ENCODE results near the gene ITGA2.

ITGA2 gene

GRCh38 chr5:53022930-53023511 lies 33.9 kb downstream of the ITGA2 start:
- no peaks in the 10 kb centered on the region for H3K27me3 ChIP-seq (ENCODE audit: insufficient read depth, low read length)
- H3K9ac ChIP-seq (ENCODE audit: low read depth, low read length) = no peak overlapping the region
- no peak overlapping the region for H3K4me3 ChIP-seq (ENCODE audit: low read length)
- WGBS = 91% methylated on average over 6 of the region's 6 CpGs
- no peaks in the 10 kb centered on the region for H3K9me3 ChIP-seq (ENCODE audit: insufficient read depth, low read depth, low read length)
- H3K4me1 ChIP-seq (ENCODE audit: insufficient read depth, low read length) = no peaks in the 10 kb centered on the region
- no peak overlapping the region for H3K27ac ChIP-seq (ENCODE audit: low read depth, low read length)
- H3K36me3 ChIP-seq (ENCODE audit: insufficient read depth, low read length) = no peaks in the 10 kb centered on the region

GRCh38 chr5:53023969-53024368 lies 34.8 kb downstream of the ITGA2 start:
- Histone ChIP-seq H3K4me1 (ENCODE audit: insufficient read depth, low read length) (no peaks in the 10 kb centered on the region), H3K27me3 (ENCODE audit: insufficient read depth, low read length) (no peaks in the 10 kb centered on the region), H3K9me3 (ENCODE audit: insufficient read depth, low read depth, low read length) (no peaks in the 10 kb centered on the region), H3K4me3 (ENCODE audit: low read length) (no peak overlapping the region), H3K9ac (ENCODE audit: low read depth, low read length) (no peak overlapping the region), H3K27ac (ENCODE audit: low read depth, low read length) (no peak overlapping the region), H3K36me3 (ENCODE audit: insufficient read depth, low read length) (no peaks in the 10 kb centered on the region)
- 97% methylated on average over 1 of the region's 2 CpGs for WGBS

- H3K9me3 ChIP-seq (ENCODE audit: insufficient read depth, low read depth, low read length) = no peaks in the 10 kb centered on the region
- H3K4me1 ChIP-seq (ENCODE audit: insufficient read depth, low read length) = no peaks in the 10 kb centered on the region
These were observed 35.4 kb downstream of the ITGA2 start for GRCh38 chr5:53024535-53024934.

GRCh38 chr5:53025487-53025886 lies 36.3 kb downstream of the ITGA2 start:
- Histone ChIP-seq H3K9me3 (ENCODE audit: insufficient read depth, low read depth, low read length) (no peaks in the 10 kb centered on the region), H3K27ac (ENCODE audit: low read depth, low read length) (no peak overlapping the region), H3K4me3 (ENCODE audit: low read length) (no peak overlapping the region), H3K27me3 (ENCODE audit: insufficient read depth, low read length) (no peaks in the 10 kb centered on the region), H3K4me1 (ENCODE audit: insufficient read depth, low read length) (no peaks in the 10 kb centered on the region), H3K9ac (ENCODE audit: low read depth, low read length) (no peak overlapping the region), H3K36me3 (ENCODE audit: insufficient read depth, low read length) (no peaks in the 10 kb centered on the region)
- 88% methylated on average over 4 of the region's 5 CpGs for WGBS

More at GRCh38 chr5:53024535-53024934, 35.4 kb downstream of the ITGA2 start:
- Histone ChIP-seq H3K27ac (ENCODE audit: low read depth, low read length) (no peak overlapping the region), H3K27me3 (ENCODE audit: insufficient read depth, low read length) (no peaks in the 10 kb centered on the region), H3K36me3 (ENCODE audit: insufficient read depth, low read length) (no peaks in the 10 kb centered on the region), H3K4me3 (ENCODE audit: low read length) (no peak overlapping the region), H3K9ac (ENCODE audit: low read depth, low read length) (no peak overlapping the region)
- 93% methylated on average over 4 of the region's 4 CpGs for WGBS

- Histone ChIP-seq H3K36me3 (ENCODE audit: insufficient read depth, low read length) (no peaks in the 10 kb centered on the region), H3K4me1 (ENCODE audit: insufficient read depth, low read length) (no peaks in the 10 kb centered on the region), H3K9ac (ENCODE audit: low read depth, low read length) (no peak overlapping the region), H3K9me3 (ENCODE audit: insufficient read depth, low read depth, low read length) (no peaks in the 10 kb centered on the region), H3K27ac (ENCODE audit: low read depth, low read length) (no peak overlapping the region), H3K27me3 (ENCODE audit: insufficient read depth, low read length) (no peaks in the 10 kb centered on the region), H3K4me3 (ENCODE audit: low read length) (no peak overlapping the region)
- WGBS = 91% methylated on average over 3 of the region's 4 CpGs
These were observed 38.8 kb downstream of the ITGA2 start for GRCh38 chr5:53027913-53028312.

- H3K36me3 ChIP-seq (ENCODE audit: insufficient read depth, low read length) = no peaks in the 10 kb centered on the region
- H3K27me3 ChIP-seq (ENCODE audit: insufficient read depth, low read length) = no peaks in the 10 kb centered on the region
- H3K4me1 ChIP-seq (ENCODE audit: insufficient read depth, low read length) = no peaks in the 10 kb centered on the region
- no peaks in the 10 kb centered on the region for H3K9me3 ChIP-seq (ENCODE audit: insufficient read depth, low read depth, low read length)
- 89% methylated on average over 1 of the region's 1 CpG for WGBS
- no peak overlapping the region for H3K27ac ChIP-seq (ENCODE audit: low read depth, low read length)
- H3K9ac ChIP-seq (ENCODE audit: low read depth, low read length) = no peak overlapping the region
- no peak overlapping the region for H3K4me3 ChIP-seq (ENCODE audit: low read length)
These were observed 40.5 kb downstream of the ITGA2 start for GRCh38 chr5:53029608-53030007.

GRCh38 chr5:53030893-53031292 lies 41.7 kb downstream of the ITGA2 start:
- Histone ChIP-seq H3K27me3 (ENCODE audit: insufficient read depth, low read length) (no peaks in the 10 kb centered on the region), H3K27ac (ENCODE audit: low read depth, low read length) (no peak overlapping the region), H3K9ac (ENCODE audit: low read depth, low read length) (no peak overlapping the region), H3K4me1 (ENCODE audit: insufficient read depth, low read length) (no peaks in the 10 kb centered on the region), H3K9me3 (ENCODE audit: insufficient read depth, low read depth, low read length) (no peaks in the 10 kb centered on the region), H3K36me3 (ENCODE audit: insufficient read depth, low read length) (no peaks in the 10 kb centered on the region), H3K4me3 (ENCODE audit: low read length) (no peak overlapping the region)
- WGBS = 92% methylated on average over 2 of the region's 2 CpGs

GRCh38 chr5:53031695-53032096 lies 42.5 kb downstream of the ITGA2 start:
- WGBS = 92% methylated on average over 4 of the region's 4 CpGs
- no peak overlapping the region for H3K27ac ChIP-seq (ENCODE audit: low read depth, low read length)
- H3K36me3 ChIP-seq (ENCODE audit: insufficient read depth, low read length) = no peaks in the 10 kb centered on the region
- no peaks in the 10 kb centered on the region for H3K9me3 ChIP-seq (ENCODE audit: insufficient read depth, low read depth, low read length)
- H3K4me1 ChIP-seq (ENCODE audit: insufficient read depth, low read length) = no peaks in the 10 kb centered on the region
- no peak overlapping the region for H3K9ac ChIP-seq (ENCODE audit: low read depth, low read length)
- no peaks in the 10 kb centered on the region for H3K27me3 ChIP-seq (ENCODE audit: insufficient read depth, low read length)
- no peak overlapping the region for H3K4me3 ChIP-seq (ENCODE audit: low read length)

- WGBS = 100% methylated on average over 2 of the region's 2 CpGs
- H3K27ac ChIP-seq (ENCODE audit: low read depth, low read length) = no peak overlapping the region
- H3K9ac ChIP-seq (ENCODE audit: low read depth, low read length) = no peak overlapping the region
These were observed 43.0 kb downstream of the ITGA2 start for GRCh38 chr5:53032188-53032587.

GRCh38 chr5:53034832-53035231 lies 45.7 kb downstream of the ITGA2 start:
- Histone ChIP-seq H3K27me3 (ENCODE audit: insufficient read depth, low read length) (no peaks in the 10 kb centered on the region), H3K4me3 (ENCODE audit: low read length) (no peak overlapping the region), H3K27ac (ENCODE audit: low read depth, low read length) (no peak overlapping the region), H3K36me3 (ENCODE audit: insufficient read depth, low read length) (no peaks in the 10 kb centered on the region), H3K9ac (ENCODE audit: low read depth, low read length) (no peak overlapping the region), H3K4me1 (ENCODE audit: insufficient read depth, low read length) (no peaks in the 10 kb centered on the region), H3K9me3 (ENCODE audit: insufficient read depth, low read depth, low read length) (no peaks in the 10 kb centered on the region)

More at GRCh38 chr5:53032188-53032587, 43.0 kb downstream of the ITGA2 start:
- no peaks in the 10 kb centered on the region for H3K9me3 ChIP-seq (ENCODE audit: insufficient read depth, low read depth, low read length)
- H3K36me3 ChIP-seq (ENCODE audit: insufficient read depth, low read length) = no peaks in the 10 kb centered on the region
- H3K4me1 ChIP-seq (ENCODE audit: insufficient read depth, low read length) = no peaks in the 10 kb centered on the region
- H3K4me3 ChIP-seq (ENCODE audit: low read length) = no peak overlapping the region
- no peaks in the 10 kb centered on the region for H3K27me3 ChIP-seq (ENCODE audit: insufficient read depth, low read length)

- H3K4me3 ChIP-seq (ENCODE audit: low read length) = no peak overlapping the region
- H3K27me3 ChIP-seq (ENCODE audit: insufficient read depth, low read length) = no peaks in the 10 kb centered on the region
- H3K9me3 ChIP-seq (ENCODE audit: insufficient read depth, low read depth, low read length) = no peaks in the 10 kb centered on the region
- no peaks in the 10 kb centered on the region for H3K4me1 ChIP-seq (ENCODE audit: insufficient read depth, low read length)
- no peaks in the 10 kb centered on the region for H3K36me3 ChIP-seq (ENCODE audit: insufficient read depth, low read length)
- H3K27ac ChIP-seq (ENCODE audit: low read depth, low read length) = no peak overlapping the region
- H3K9ac ChIP-seq (ENCODE audit: low read depth, low read length) = no peak overlapping the region
- WGBS = 40% methylated on average over 2 of the region's 2 CpGs
These were observed 46.8 kb downstream of the ITGA2 start for GRCh38 chr5:53035868-53036381.
